GM12891 (cell line): ENCODE measurements around the gene ARPC5.

Experiments
- PAX5 ChIP-seq: IDR thresholded peaks from 2 replicates; pipeline ENCODE4 v1.6.1; 2011; ENCODE audit warnings: low read length, moderate library complexity, mild to moderate bottlenecking; ENCODE audit not compliant: insufficient read depth, severe bottlenecking
- POLR2A ChIP-seq: IDR thresholded peaks from 2 replicates; pipeline ENCODE4 v1.6.1; 2011; ENCODE audit warnings: low read depth, low read length, control low read depth
- POLR2AphosphoS5 ChIP-seq: IDR thresholded peaks from 2 replicates; pipeline ENCODE4 v1.6.1; 2011; ENCODE audit warnings: low read depth, low read length, control low read depth
- TAF1 ChIP-seq: IDR thresholded peaks from 2 replicates; pipeline ENCODE4 v1.6.1; 2011; ENCODE audit warnings: low read depth, low read length, control low read depth

DNA sequence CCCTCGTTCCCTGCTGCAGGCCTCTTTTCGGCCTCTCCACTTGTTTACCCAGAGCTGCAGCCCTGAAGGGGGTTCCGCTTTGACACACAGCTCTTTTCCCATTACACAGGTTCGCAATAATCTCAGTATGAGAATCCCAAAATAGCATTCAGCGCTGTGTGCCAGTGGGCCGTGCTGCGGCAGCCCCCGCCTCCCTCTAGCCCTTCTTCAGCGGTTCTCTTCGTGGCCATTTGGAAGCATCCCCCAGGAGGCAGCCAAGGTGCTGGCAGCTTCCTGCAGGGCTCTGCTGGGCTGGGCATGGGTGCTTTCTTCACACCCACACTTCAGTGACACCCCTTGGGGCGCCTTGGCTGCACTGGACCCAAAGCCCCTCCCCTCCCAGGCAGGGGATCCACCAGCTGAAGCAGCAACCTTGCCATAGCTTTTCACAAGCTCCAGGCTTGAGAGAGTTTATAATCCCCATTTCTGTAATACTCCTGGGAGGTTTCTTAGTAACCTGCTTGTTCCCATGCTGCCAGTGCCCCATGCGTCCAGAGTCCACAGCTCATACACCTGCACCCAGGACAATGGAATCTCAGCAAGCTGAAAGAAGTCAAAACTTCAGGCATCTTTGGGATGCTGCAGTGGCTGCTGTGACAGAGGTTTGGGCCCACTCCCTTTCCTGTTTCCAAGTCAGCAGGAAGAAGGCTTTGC is 53.4 kb downstream of the ARPC5 start:
- no peak for TF ChIP-seq TAF1
- no peak for TF ChIP-seq POLR2A
- TF ChIP-seq POLR2AphosphoS5 = no peak
- TF ChIP-seq PAX5 = no peak
